ENCODE results near the gene UHRF1. TPM values are rescaled to one million over a fixed set of nuclear protein-coding genes. Genes with fewer than 3 reads are reported as not detected.
A peak's percentile ranks its signal among the peaks of the same experiment; 100 is the strongest.

Gene UHRF1
- total RNA-seq, 1 experiment from 2014 or later: 109 TPM

- ATAC-seq (peak; percentile 69), DNase-seq (ENCODE audit: low read depth, low spot score) (peak; percentile 95)
- BruUV-seq (replicated peaks): no TSS peak
- intact Hi-C loops (cut with micrococcal nuclease): loop anchor here (1.0 to 5.0 kb wide), 2 partner anchors 58 to 97 kb away; partner anchors contain the start of gene KDM4B
- no peaks in the 10 kb centered on the region for H3K9me3 ChIP-seq (ENCODE audit: control insufficient read depth in 1 of 2, insufficient read depth in 1 of 2, low read depth in 1 of 2, low read length in 2 of 2)
- RAD21 ChIA-PET (ENCODE audit: low non-redundant PET in 1 of 2, low total read pairs in 2 of 2, uncharacterized antibody in 2 of 2, unreplicated experiment in 2 of 2): interaction anchor here (0.6 to 2.3 kb wide), 4 partner anchors 41 to 1594 kb away, joined by 3 to 9 read pairs (median 3); no protein-coding TSS in a partner anchor
- H3K9me2 ChIP-seq (ENCODE audit: insufficient read depth): no peaks in the 10 kb centered on the region
- peak overlapping the region; percentile 85 for H3K4me2 ChIP-seq (ENCODE audit: low read length)
- CTCF ChIA-PET: interaction anchor here (0.9 to 8.1 kb wide), 7 partner anchors 18 to 934 kb away, joined by 3 to 55 read pairs (median 5); partner anchors contain the start of gene FEM1A
- H3K36me3 ChIP-seq (ENCODE audit: control insufficient read depth in 1 of 2, insufficient read depth in 2 of 2, low read length in 2 of 2): peaks cover 0 to 5% of the 10 kb centered on the region in 2 experiments; a peak in 1 of 4 replicates
- no peak overlapping the region for H2AFZ ChIP-seq (ENCODE audit: low read depth, low read length, poor library complexity, severe bottlenecking)
- peak overlapping the region; percentile 94 for H3K9ac ChIP-seq (ENCODE audit: low read length)
- H3K4me3 ChIP-seq (replicated peaks in 1 of 2; ENCODE audit: low read depth in 1 of 2, low read length in 2 of 2): peak overlapping the region; percentile 24 to 47
- H3K79me2 ChIP-seq (ENCODE audit: insufficient read depth, low read length): peaks cover 23% of the 10 kb centered on the region
- POLR2A ChIA-PET: interaction anchor here (0.8 to 5.7 kb wide), 7 partner anchors 8 to 298 kb away, joined by 3 to 54 read pairs (median 3); partner anchors contain the start of gene KDM4B
- no peaks in the 10 kb centered on the region for H4K20me1 ChIP-seq (ENCODE audit: insufficient read depth)
- H3K27me3 ChIP-seq (ENCODE audit: insufficient read depth, low read length): no peaks in the 10 kb centered on the region
- peaks cover 43 to 70% of the 10 kb centered on the region in 2 experiments for H3K4me1 ChIP-seq (ENCODE audit: control insufficient read depth in 1 of 2, insufficient read depth in 2 of 2, low read length in 2 of 2)
- H3K27ac ChIP-seq (ENCODE audit: low read depth, low read length): peak overlapping the region; percentile 95
- TF ChIP-seq EZH2 (IDR thresholded peaks at IDR 0.05): no peak
- TF ChIP-seq JUND (IDR thresholded peaks at IDR 0.05): peak; percentile 98
- TF ChIP-seq SRF (IDR thresholded peaks at IDR 0.05; ENCODE audit: low read depth): no peak
- peak; percentile 52 for TF ChIP-seq TCF7L2 (IDR thresholded peaks at IDR 0.05; ENCODE audit: borderline replicate concordance, extremely low read depth, insufficient read depth, insufficient read length)
- TF ChIP-seq ATF3 (IDR thresholded peaks at IDR 0.05): no peak
- no peak for TF ChIP-seq EZH2phosphoT487 (IDR thresholded peaks at IDR 0.05; ENCODE audit: borderline replicate concordance)
- no peak for TF ChIP-seq REST (IDR thresholded peaks at IDR 0.05; ENCODE audit: low read depth)
- TF ChIP-seq, protein P1, sequence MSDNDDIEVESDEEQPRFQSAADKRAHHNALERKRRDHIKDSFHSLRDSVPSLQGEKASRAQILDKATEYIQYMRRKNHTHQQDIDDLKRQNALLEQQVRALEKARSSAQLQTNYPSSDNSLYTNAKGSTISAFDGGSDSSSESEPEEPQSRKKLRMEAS (IDR thresholded peaks at IDR 0.05): peak; percentile 85; the same call in 1 of the 2 replicates
- peak; percentile 40 for TF ChIP-seq EGR1 (IDR thresholded peaks at IDR 0.05; ENCODE audit: low read depth)
- no peak for TF ChIP-seq ZNF274 (IDR thresholded peaks at IDR 0.05; ENCODE audit: low read depth, low read length)
- peak; percentile 75 for TF ChIP-seq POLR2AphosphoS5 (IDR thresholded peaks at IDR 0.05; ENCODE audit: low read depth, low read length)
- TF ChIP-seq CBX3 (IDR thresholded peaks at IDR 0.05; ENCODE audit: low read depth): peak; percentile 100
- TF ChIP-seq ELF1 (IDR thresholded peaks at IDR 0.05; ENCODE audit: borderline replicate concordance, low read depth): no peak
- no peak; the same call in 1 of the 2 replicates for TF ChIP-seq SIN3A (IDR thresholded peaks at IDR 0.05; ENCODE audit: low read depth)
- no peak for TF ChIP-seq CEBPB (IDR thresholded peaks at IDR 0.05; ENCODE audit: low read depth)
- TF ChIP-seq ZBTB33 (IDR thresholded peaks at IDR 0.05; ENCODE audit: extremely low read depth, insufficient replicate concordance, low read length): no peak
- no peak for TF ChIP-seq RAD21 (IDR thresholded peaks at IDR 0.05; ENCODE audit: low read depth)
- TF ChIP-seq, protein P2, sequence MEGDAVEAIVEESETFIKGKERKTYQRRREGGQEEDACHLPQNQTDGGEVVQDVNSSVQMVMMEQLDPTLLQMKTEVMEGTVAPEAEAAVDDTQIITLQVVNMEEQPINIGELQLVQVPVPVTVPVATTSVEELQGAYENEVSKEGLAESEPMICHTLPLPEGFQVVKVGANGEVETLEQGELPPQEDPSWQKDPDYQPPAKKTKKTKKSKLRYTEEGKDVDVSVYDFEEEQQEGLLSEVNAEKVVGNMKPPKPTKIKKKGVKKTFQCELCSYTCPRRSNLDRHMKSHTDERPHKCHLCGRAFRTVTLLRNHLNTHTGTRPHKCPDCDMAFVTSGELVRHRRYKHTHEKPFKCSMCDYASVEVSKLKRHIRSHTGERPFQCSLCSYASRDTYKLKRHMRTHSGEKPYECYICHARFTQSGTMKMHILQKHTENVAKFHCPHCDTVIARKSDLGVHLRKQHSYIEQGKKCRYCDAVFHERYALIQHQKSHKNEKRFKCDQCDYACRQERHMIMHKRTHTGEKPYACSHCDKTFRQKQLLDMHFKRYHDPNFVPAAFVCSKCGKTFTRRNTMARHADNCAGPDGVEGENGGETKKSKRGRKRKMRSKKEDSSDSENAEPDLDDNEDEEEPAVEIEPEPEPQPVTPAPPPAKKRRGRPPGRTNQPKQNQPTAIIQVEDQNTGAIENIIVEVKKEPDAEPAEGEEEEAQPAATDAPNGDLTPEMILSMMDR (IDR thresholded peaks at IDR 0.05 in 2 of 3, conservative IDR thresholded peaks at IDR 0.05 in 1 of 3; ENCODE audit: borderline replicate concordance in 1 of 3, insufficient read depth in 1 of 3, low read depth in 2 of 3, low read length in 2 of 3): no peak
These were observed 39.1 kb upstream of the UHRF1 start for GRCh38 chr19:4870025-4870700.
